ENCODE results near the gene HOXA10.

Gene HOXA10

DNA sequence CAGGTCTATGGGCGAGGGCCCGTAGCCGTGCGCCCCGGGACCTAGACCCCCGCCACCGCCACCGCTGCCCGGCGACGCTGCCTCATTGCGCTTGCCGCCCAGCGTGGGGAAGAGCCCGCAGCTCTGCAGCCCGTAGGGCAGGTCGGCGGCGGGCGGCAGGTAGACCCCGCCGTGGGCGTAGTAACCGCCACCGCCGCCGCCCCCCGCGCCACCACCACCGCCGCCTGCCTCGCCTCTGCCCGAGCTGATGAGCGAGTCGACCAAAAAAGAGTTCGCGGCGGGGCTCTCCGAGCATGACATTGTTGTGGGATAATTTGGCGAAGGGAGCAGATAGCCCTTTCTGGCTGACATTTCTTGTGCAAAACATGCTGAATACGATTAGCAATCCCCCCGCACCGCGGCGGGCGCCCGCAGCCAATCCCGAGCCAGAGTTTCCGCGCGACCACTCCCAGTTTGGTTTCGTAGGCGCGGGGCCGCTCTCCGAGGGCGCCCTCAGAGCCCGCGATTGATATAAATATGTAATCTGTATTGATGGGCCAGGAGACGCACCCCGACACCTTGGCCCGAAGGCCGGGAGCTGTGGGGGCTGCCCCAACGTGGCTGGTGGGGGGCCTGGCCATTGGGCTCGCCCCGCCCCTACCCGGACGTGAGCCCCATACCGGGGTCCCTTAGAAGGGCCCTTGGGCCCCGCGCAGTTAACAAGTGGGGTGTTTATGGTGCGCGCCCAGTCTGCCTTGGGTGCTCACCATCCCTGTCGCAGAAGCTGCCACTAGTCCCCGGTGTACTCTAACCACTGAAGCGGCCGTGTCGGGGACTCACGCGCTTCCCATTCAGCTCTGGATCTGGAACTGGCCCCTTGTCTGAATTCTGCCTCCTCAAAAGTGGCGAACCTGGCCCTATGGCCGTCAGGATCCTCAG is at the start of gene HOXA10:
TSS of gene HOXA10 (minus strand) at position 365 of the 918 bp plus-strand sequence. CDS start at position 351, 14 bp downstream.
- peak; percentile 90 for DNase-seq

DNA sequence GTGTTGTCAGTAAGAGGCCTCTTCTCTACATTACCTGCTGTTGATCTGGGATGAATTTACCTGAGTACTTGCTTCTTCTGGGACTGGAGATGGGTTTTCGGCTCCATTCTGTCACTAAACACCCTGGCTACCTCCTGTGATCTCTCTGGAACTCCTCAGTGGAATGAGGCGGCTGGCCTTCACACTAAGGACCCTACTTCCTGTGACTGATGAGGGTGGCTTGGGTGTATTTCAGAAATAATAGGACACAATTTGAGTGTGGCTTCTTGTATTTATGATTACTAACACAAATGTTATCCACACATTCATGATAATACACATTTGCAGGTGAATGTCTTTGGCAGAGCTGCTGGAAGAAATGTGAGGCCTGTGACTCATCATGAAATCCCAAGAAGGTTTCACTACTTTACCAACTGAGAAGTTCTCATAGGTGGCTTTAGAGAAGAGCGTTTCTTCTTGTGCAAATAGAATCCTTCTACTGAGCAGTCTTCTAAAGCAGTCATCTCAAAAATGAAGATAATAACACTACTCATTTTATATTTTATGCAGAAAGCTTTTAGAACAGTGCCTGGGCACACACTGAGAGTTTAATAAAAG is 47.2 kb upstream of the HOXA10 start:
- peak; percentile 18 for DNase-seq

DNA sequence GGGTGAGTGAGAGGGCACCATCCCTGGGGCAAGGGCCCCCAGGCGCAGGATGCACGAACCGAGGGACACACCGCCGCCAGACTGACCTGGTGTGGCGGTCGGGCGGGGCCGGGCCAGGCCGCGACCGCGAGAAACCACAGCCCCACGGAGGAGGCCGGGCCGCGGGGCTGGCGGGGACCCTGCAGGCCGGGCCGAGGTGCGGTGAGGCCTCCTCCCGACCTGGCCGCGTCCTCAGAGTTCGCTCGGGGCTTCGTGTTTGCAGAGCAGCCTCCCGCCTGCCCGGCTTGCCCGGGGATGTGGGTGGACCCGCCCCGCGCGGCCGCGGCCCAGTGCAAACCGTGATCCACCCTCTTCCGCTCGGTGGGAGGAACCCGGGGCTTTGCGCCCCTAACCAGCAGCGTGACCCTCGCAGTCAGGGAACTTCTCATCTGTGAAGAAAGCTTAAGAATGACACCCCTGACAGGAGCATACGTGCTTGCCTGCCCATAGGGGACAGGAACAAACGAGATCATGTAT is 46.4 kb upstream of the HOXA10 start:
- DNase-seq, result peak; percentile 35

GRCh38 chr7:27219821-27220220 is 45.7 kb upstream of the HOXA10 start:
- no peak for DNase-seq

GRCh38 chr7:27217951-27218350 is 43.8 kb upstream of the HOXA10 start:
- DNase-seq, result no peak

- peak; percentile 30 for DNase-seq
These were observed 41.2 kb upstream of the HOXA10 start for GRCh38 chr7:27215356-27215755.

- DNase-seq, result no peak
These were observed 40.3 kb upstream of the HOXA10 start for GRCh38 chr7:27214239-27214950.

GRCh38 chr7:27213433-27214238 is 39.5 kb upstream of the HOXA10 start:
- DNase-seq, result peak; percentile 45

GRCh38 chr7:27212497-27213432 is 38.6 kb upstream of the HOXA10 start:
- DNase-seq, result peak; percentile 51

GRCh38 chr7:27211764-27212204 is 37.7 kb upstream of the HOXA10 start:
- DNase-seq, result peak; percentile 41

- peak; percentile 40 for DNase-seq
These were observed 36.9 kb upstream of the HOXA10 start for GRCh38 chr7:27211084-27211446.

DNA sequence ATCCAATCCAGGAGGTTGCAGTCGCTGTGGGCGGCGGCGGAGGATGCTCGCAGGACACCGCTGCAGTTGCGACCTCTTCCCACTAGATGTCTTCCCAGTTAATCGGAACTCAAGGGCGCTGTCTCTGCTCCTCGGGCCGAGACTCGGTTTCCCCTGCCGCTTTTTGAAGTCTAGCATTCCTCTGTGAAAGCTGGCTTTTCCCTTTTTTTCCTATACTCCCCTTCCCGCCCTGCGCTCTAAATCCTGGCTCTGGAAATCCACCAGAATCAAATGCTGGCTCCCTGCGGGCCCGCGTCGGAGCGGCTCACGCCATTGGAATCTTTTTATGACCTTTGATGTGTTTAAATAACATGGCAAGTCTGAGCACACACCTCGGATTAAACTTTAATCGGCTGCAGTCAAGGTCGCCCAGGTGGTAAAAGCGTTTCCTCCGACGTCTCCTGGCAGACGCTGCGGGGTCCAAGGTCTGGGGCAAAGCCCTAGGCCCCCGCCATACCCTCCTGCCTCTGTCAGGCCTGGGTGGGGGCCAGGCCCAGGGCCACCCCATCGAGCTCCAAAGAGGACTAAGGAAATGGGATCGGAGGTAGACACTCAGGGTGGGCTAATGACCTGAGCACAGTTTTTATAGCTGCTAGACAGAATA is 36.4 kb upstream of the HOXA10 start:
- peak; percentile 75 for DNase-seq

DNA sequence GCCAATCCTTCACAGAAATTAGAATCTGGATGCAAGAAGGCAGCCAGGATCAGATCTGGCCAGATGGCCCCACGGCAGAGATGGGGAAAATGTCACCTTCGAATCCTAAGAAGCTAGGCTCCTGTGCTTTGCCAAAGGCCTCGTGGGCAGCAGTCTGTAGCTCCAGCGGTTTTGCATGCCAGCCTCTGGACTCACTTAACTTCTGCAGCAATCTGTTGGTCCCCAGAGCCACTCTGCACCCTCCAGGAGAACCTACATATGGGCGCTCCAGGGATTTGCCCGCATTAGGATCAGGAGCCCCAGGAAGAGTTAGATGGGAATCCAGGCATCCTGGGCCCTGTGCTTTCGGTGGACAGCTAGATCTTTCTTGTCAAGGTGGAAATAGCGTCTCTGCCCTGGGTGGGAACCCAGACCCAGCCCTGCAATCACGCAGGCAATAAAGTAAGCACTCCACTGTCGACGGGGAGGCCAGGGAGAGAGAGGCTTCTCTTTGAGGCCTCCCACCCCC is 35.9 kb upstream of the HOXA10 start:
- peak; percentile 27 for DNase-seq

- DNase-seq, result no peak
These were observed 34.9 kb upstream of the HOXA10 start for GRCh38 chr7:27208998-27209397.

- DNase-seq, result no peak
These were observed 33.3 kb upstream of the HOXA10 start for GRCh38 chr7:27207348-27207985.

GRCh38 chr7:27205325-27206280 is 31.5 kb upstream of the HOXA10 start:
- peak; percentile 45 for DNase-seq

- DNase-seq, result peak; percentile 60
These were observed 30.8 kb upstream of the HOXA10 start for GRCh38 chr7:27204851-27205322.

DNA sequence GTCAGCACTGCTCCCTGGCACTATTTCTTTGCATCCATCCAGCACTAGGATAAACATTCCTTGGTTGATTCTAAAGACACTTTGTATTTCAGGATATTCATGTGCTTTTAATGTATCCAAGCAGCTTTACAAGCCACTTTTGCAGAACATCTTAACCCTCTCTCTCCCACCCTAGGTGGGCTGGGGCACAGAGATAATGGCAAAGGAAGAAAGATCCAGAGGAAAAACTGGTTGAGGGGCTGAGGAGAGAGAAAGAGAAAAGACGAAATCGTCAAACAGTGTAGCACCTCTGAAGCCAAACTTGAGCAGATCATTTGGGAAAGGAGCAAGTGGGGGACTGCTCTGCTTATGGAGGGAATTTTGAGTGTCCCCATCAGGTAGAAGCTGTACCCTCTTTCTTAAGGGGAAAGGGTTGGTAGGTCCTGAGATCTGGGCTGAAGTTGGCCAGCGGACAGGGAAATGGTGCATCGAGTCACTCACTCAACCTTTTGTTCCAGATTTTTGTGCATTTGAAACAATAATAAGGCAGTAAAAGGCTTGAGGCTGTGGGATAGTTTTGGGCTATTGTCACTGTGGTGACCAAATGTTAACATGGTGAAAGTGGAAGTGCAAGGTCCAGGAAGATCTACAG is 30.0 kb upstream of the HOXA10 start:
- peak; percentile 36 for DNase-seq
